Activated CD4-positive, alpha-beta memory T cell treated with anti-CD3 and anti-CD28 coated beads, Interleukin-2, amount 10 ng/mL, durations not matched to agents 7 days and 5 days (primary cell): ENCODE results near the gene IPO13. TPM values are rescaled to one million over a fixed set of nuclear protein-coding genes. Genes with fewer than 3 reads are reported as not detected.

Experiments used
- CTCF ChIA-PET: fragments of 350-600 bp; sonication (Branson Sonifier 250); formaldehyde crosslinking; loops from one replicate; lab custom pipeline; 2021; ENCODE audit warnings: antibody characterized with exemption, inconsistent platforms; lab: Charles Lee
- POLR2A ChIA-PET: fragments of 350-600 bp; sonication (Branson Sonifier 250); formaldehyde crosslinking; loops from one replicate; lab custom pipeline; 2021; ENCODE audit warnings: antibody characterized with exemption; lab: Charles Lee
- DNase-seq: peaks from one replicate; pipeline ENCODE4 v3.0.0-alpha.2; 2020
- H3K27ac Mint-ChIP-seq: one replicate; pipeline ENCODE4 v1.8.0; 2021; ENCODE audit warnings: mild to moderate bottlenecking, mixed read lengths
- H3K27me3 Mint-ChIP-seq: one replicate; pipeline ENCODE4 v1.8.0; 2021; ENCODE audit warnings: mixed read lengths
- H3K36me3 Mint-ChIP-seq: one replicate; pipeline ENCODE4 v1.8.0; 2021; ENCODE audit warnings: low read depth, mixed read lengths
- H3K4me1 Mint-ChIP-seq: one replicate; pipeline ENCODE4 v1.8.0; 2021; ENCODE audit warnings: mixed read lengths
- H3K4me3 Mint-ChIP-seq: one replicate; pipeline ENCODE4 v1.8.0; 2021; ENCODE audit warnings: mild to moderate bottlenecking, mixed read lengths
- H3K9me3 Mint-ChIP-seq: one replicate; pipeline ENCODE4 v1.8.0; 2021; ENCODE audit warnings: mixed read lengths
- total RNA-seq, 2 experiments: library from RNA; stranded (reverse); gene quantifications; one replicate each; pipeline ENCODE4 v1.2.3, GENCODE V29; 2021

Gene IPO13
- total RNA-seq, 2 experiments from 2014 or later: 21.5 to 23.5 TPM

DNA sequence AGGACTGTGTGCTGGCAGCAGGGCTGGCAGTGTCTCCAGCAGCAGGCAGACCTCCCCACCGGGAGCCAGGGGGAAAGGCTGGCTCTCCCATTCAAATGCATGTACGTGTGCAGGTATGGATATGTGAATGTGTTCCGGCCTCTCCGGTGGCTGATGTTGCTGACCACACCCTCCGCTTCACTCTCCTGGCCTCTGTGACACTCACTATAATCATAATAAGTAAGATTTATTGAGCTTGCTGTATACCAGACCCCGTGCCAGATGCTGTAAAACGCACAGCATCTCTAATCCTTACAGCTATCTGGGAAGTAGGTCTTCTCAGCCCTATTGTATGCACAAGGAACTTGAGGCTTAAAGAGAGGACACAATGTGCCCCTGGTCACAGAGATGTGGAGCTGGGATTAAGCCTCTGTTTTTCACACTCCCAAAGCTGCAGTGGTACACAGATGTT is 33.7 kb upstream of the IPO13 start:
- ChIA-PET POLR2A (no interaction called here), CTCF (interaction anchor here (3.6 kb wide), 1 partner anchor 21 kb away, joined by 21 read pairs; the partner anchor contains the start of gene ARTN)
- Mint-ChIP-seq H3K36me3 (no peaks in the 10 kb centered on the region), H3K27ac (no peak overlapping the region), H3K4me3 (no peak overlapping the region), H3K27me3 (no peaks in the 10 kb centered on the region), H3K4me1 (no peaks in the 10 kb centered on the region), H3K9me3 (no peaks in the 10 kb centered on the region)
- no peak for DNase-seq

DNA sequence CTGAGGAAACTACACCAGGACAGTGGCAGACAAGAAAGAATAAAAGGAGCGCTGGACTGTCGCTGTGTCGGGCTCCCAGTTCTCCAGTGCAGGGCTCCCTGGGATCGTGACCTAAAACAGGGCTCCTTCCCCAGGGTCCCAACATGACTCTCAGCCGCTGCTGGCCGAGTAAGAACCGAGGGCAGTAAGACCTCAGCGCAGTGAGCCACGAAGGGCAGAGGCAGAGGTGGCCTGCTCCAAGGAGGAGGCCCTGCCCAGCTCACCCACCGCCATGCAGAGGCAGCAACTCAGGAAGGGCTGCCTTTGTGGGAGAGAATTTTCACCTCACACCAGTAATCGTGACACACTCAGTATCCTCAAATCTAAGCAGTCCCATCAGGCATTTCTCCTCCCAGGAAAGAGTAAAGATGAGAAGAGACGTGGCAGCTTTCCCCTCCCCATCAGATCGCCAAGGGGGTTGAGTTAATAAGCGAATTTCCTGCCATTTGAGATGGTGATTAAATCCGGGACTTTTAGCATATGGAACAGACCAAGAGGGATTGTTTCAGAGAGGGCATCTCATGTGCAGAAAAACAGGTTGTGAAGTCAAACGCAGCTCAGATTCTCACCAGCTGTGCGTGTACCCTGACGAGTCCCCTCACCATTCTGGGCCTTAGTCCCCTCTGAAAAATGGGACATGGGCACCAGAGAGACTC is 32.9 kb upstream of the IPO13 start:
- Mint-ChIP-seq H3K9me3 (no peaks in the 10 kb centered on the region), H3K27me3 (no peaks in the 10 kb centered on the region), H3K4me1 (no peaks in the 10 kb centered on the region), H3K4me3 (no peak overlapping the region), H3K36me3 (no peaks in the 10 kb centered on the region), H3K27ac (no peak overlapping the region)
- ChIA-PET POLR2A (no interaction called here), CTCF (interaction anchor here (3.6 kb wide), 1 partner anchor 20 kb away, joined by 21 read pairs; the partner anchor contains the start of gene ARTN)
- no peak for DNase-seq

DNA sequence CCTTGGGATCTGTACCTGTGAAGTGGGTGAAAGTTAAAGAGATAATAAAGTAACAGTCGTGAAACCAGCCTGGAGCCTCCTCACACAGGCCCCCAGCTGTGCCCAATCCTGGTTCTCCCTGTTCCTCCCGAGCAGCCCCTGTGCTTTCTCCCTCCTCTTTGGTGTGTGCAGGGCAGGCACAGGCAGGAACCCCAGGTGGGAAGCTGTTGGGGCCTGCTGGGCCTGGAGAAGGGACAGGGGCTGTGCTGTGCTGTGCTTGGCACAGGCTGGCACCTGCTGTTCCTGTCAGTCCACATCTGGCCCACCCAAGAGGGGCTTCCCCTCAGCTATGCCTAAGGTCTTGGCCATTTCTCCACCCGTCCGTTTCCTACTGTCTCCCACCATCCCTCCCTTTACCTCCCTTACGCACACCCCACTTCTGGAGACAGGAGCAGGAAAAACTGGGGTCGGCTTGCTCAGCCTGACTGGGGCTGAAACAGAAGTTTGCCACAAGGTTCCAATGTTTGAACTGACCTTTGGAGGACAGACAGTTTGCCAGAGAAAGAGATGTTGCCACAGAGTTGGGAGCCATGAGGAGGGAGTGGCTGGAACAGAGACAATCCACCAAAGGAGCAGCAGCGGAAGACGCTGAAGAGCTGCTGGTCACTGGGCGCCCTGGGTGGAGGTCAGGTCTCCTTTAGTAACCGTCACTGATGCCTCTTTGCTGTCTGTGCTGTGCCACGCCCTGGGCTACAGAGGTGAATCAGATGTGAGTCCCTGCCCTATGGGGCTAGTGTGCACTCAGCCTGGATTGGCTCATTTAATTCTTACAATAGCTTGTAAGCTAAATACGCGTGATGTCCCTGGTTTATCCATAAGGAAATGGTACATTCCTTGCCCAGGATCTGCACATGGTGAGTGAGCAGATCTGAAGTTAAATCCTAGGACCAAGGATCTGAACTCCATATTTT is 31.9 kb upstream of the IPO13 start:
- Mint-ChIP-seq H3K4me1 (peaks cover 2% of the 10 kb centered on the region), H3K9me3 (no peaks in the 10 kb centered on the region), H3K27ac (no peak overlapping the region), H3K36me3 (no peaks in the 10 kb centered on the region), H3K27me3 (no peaks in the 10 kb centered on the region), H3K4me3 (no peak overlapping the region)
- no peak for DNase-seq
- CTCF ChIA-PET: interaction anchor here (1.9 to 3.6 kb wide), 2 partner anchors 19 to 151 kb away, joined by 4 to 21 read pairs; partner anchors contain the start of gene ARTN
- POLR2A ChIA-PET: no interaction called here

DNA sequence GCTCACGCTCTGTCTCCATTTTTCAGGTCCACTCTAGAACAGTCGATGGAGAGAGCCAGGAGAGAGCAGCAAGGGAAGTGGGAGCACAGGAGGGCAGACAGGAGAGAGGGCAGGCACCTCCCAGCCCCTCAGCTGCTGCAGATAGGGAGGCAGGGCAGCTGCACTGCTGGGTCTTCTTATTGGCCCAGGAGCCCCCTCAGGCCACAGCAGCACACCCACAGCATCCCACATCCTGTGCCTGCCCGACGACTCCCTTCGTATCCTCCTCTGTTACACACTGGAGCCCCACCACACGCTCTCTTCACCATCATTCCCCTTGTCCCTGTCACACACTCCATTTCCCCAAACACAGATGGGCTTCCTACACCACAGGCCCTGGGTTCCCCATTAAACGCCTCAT is 26.8 kb upstream of the IPO13 start:
- H3K27ac Mint-ChIP-seq: no peak overlapping the region
- no peaks in the 10 kb centered on the region for H3K27me3 Mint-ChIP-seq
- ChIA-PET POLR2A (no interaction called here), CTCF (interaction anchor here (0.7 kb wide), 1 partner anchor 15 kb away, joined by 8 read pairs; no protein-coding TSS in a partner anchor)
- H3K9me3 Mint-ChIP-seq: no peaks in the 10 kb centered on the region
- H3K4me3 Mint-ChIP-seq: no peak overlapping the region
- H3K36me3 Mint-ChIP-seq: no peaks in the 10 kb centered on the region
- peaks cover 4% of the 10 kb centered on the region for H3K4me1 Mint-ChIP-seq
- no peak for DNase-seq

DNA sequence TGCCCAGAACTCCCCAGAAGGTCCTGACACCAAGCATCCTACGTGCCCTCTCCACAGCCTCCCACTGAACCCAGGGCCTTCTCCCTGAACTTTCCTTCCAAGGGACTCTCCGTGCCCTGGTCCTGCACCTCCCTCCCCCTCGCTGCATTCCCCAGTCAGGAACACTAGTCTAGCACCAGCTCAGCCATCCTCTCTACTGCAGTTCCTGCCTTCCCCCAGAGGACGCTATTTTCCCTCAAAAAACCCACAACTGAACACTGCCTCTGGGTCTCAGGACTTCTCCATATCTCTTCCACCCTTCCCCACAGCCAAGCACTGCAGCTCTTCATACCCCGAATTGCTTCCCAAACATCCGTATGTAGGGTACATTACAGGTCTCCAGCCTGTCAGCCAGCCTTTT is 25.7 kb upstream of the IPO13 start:
- no peak overlapping the region for H3K27ac Mint-ChIP-seq
- ChIA-PET POLR2A (interaction anchor here (1.1 kb wide), 1 partner anchor 10 kb away, joined by 3 read pairs; no protein-coding TSS in a partner anchor), CTCF (no interaction called here)
- H3K36me3 Mint-ChIP-seq: no peaks in the 10 kb centered on the region
- no peak for DNase-seq
- H3K9me3 Mint-ChIP-seq: no peaks in the 10 kb centered on the region
- no peak overlapping the region for H3K4me3 Mint-ChIP-seq
- no peaks in the 10 kb centered on the region for H3K27me3 Mint-ChIP-seq
- peaks cover 4% of the 10 kb centered on the region for H3K4me1 Mint-ChIP-seq

DNA sequence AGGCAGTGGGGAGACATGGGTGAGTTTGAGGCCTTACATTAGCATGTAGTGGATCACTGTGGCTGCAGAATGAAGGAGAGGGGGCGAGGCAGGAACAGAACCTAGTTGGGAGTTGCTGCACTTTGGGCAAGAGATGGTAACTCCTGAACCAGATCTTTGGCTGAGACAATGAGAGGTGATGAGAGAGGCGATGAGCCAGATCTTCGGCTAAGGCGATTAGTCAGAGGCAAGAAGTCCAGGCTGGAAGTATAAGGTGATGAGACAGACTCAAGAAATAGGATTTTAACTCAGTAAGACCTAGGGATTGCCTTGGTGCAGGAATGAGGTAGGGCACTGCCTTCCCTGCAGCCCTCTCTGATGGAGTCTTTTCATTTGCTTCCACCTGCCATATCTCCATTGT is 22.2 kb upstream of the IPO13 start:
- ChIA-PET POLR2A (no interaction called here), CTCF (interaction anchor here (1.3 to 4.1 kb wide), 2 partner anchors 10 to 22 kb away, joined by 3 to 26 read pairs; partner anchors contain the start of gene IPO13)
- Mint-ChIP-seq H3K4me1 (peaks cover 4% of the 10 kb centered on the region), H3K36me3 (no peaks in the 10 kb centered on the region), H3K27ac (no peak overlapping the region), H3K9me3 (no peaks in the 10 kb centered on the region), H3K4me3 (no peak overlapping the region), H3K27me3 (no peaks in the 10 kb centered on the region)
- no peak for DNase-seq

DNA sequence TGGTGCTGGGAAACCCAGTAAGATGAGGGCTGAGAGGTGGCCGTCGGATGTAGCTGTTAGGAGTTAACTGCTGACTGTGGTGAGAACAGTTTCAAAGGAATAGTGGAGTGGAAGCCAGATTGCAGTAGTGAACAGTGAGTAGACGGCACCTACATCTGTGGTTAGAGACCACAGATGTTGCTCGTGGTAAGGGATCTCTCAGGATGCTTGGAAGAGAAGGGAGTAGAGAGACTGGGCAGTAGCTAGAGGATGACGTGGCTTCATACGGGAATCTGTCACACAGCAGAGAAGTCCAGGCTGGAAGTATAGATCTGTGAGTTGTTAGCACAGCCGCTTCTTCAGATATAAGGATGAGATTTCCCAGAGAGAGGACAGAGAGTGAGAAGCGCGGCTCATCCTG is 20.9 kb upstream of the IPO13 start:
- Mint-ChIP-seq H3K4me1 (no peaks in the 10 kb centered on the region), H3K27ac (no peak overlapping the region), H3K4me3 (no peak overlapping the region), H3K36me3 (no peaks in the 10 kb centered on the region), H3K9me3 (no peaks in the 10 kb centered on the region), H3K27me3 (no peaks in the 10 kb centered on the region)
- DNase-seq: no peak
- CTCF ChIA-PET: interaction anchor here (4.1 kb wide), 1 partner anchor 9 kb away, joined by 26 read pairs; no protein-coding TSS in a partner anchor
- POLR2A ChIA-PET: no interaction called here

DNA sequence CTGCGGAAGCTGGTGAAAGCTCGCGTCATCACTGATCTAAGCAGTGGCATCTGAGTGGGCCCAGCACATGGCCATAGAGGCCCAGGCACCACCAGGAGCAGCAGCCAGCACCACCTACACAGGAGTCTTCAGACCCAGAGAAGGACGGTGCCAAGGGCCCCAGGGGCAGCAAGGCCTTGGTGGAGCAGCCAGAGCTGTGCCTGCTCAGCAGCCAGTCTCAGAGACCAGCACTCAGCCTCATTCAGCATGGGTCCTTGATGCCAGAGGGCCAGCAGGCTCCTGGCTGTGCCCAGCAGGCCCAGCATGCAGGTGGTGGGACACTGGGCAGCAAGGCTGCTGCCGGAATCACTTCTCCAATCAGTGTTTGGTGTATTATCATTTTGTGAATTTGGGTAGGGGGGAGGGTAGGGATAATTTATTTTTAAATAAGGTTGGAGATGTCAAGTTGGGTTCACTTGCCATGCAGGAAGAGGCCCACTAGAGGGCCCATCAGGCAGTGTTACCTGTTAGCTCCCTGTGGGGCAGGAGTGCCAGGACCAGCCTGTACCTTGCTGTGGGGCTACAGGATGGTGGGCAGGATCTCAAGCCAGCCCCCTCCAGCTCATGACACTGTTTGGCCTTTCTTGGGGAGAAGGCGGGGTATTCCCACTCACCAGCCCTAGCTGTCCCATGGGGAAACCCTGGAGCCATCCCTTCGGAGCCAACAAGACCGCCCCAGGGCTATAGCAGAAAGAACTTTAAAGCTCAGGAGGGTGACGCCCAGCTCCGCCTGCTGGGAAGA is 16.4 kb upstream of the IPO13 start:
- no peak for DNase-seq
- Mint-ChIP-seq H3K36me3 (no peaks in the 10 kb centered on the region), H3K27me3 (peaks cover 5% of the 10 kb centered on the region), H3K27ac (no peak overlapping the region), H3K4me3 (no peak overlapping the region), H3K9me3 (no peaks in the 10 kb centered on the region), H3K4me1 (peaks cover 8% of the 10 kb centered on the region)
- POLR2A ChIA-PET: interaction anchor here (0.9 to 1.2 kb wide), 3 partner anchors 9 to 167 kb away, joined by 3 read pairs; no protein-coding TSS in a partner anchor
- CTCF ChIA-PET: interaction anchor here (0.9 to 10.9 kb wide), 6 partner anchors 13 to 166 kb away, joined by 3 to 324 read pairs (median 6); partner anchors contain the start of gene IPO13

DNA sequence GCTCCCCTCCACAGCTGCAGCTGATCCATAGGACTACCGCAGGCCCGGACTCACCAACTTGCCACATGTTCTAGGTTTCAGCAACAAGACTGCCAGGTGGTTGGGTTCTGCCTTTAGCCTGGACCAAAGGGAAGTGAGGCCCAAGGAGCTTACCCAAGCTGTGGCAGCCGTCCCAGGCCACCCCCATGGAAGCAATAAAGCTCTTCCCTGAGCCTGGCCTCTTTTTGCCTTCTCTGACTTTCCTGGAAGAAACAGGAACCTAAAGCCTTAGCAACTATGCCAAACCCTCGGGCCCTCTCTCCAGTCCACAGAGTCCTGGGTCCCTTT is 15.8 kb upstream of the IPO13 start:
- Mint-ChIP-seq H3K4me3 (no peak overlapping the region), H3K27ac (no peak overlapping the region), H3K27me3 (peaks cover 9% of the 10 kb centered on the region), H3K4me1 (peaks cover 9% of the 10 kb centered on the region), H3K36me3 (no peaks in the 10 kb centered on the region), H3K9me3 (no peaks in the 10 kb centered on the region)
- ChIA-PET CTCF (interaction anchor here (0.9 to 10.9 kb wide), 6 partner anchors 13 to 167 kb away, joined by 3 to 324 read pairs (median 6); partner anchors contain the start of gene IPO13), POLR2A (interaction anchor here (0.9 to 1.2 kb wide), 3 partner anchors 9 to 167 kb away, joined by 3 read pairs; no protein-coding TSS in a partner anchor)
- no peak for DNase-seq

DNA sequence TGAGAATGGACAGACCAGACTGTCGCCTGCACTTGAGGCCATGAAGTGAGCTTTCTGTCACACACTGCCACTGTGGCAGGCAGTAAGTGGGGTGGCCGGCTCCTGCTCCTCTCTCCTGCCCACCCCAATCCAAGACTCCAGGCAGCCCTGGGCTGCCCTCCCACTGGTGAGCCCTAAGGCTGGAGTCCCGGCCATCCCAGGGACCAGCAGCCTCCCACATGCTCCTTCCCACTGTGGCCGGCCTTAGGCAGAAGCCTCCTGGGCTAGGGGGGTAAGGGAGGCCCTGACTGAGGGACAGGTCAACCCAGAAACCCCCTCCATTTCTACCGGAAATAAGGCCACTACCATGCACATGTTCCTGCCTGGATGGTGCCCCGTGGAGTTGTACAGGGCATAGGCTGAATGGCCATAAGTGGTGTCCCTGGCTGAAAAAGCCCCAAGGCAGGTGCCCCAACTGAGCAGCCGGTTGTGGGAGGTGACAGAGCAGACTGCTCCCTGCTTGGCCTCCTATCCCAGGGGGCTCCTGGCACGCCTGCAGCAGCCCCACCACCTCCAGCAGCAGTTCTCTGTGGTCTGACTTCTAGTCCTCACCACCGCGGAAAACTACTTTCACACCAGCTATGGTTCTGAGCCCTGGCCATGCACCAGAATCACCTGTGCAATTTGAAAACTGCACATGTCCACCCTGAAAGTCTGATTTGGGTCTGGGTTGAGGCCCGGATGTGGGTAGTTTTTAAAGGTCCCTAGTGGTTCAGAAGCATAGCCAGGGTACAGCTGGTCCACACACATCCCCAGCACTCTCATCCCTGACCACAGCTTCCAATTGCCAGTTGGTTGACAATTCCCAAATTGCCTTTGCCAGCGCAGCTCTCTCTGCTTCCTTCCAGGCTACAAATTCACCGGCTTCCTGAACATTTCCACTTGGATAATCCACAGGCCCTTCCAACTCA is 14.8 kb upstream of the IPO13 start:
- peaks cover 11% of the 10 kb centered on the region for H3K27me3 Mint-ChIP-seq
- ChIA-PET POLR2A (interaction anchor here (1.2 kb wide), 1 partner anchor 168 kb away, joined by 3 read pairs; no protein-coding TSS in a partner anchor), CTCF (interaction anchor here (1.2 to 10.9 kb wide), 3 partner anchors 117 to 179 kb away, joined by 3 to 324 read pairs (median 17); no protein-coding TSS in a partner anchor)
- H3K4me1 Mint-ChIP-seq: peaks cover 11% of the 10 kb centered on the region
- H3K27ac Mint-ChIP-seq: no peak overlapping the region
- no peak overlapping the region for H3K4me3 Mint-ChIP-seq
- no peaks in the 10 kb centered on the region for H3K9me3 Mint-ChIP-seq
- no peaks in the 10 kb centered on the region for H3K36me3 Mint-ChIP-seq
- no peak for DNase-seq

DNA sequence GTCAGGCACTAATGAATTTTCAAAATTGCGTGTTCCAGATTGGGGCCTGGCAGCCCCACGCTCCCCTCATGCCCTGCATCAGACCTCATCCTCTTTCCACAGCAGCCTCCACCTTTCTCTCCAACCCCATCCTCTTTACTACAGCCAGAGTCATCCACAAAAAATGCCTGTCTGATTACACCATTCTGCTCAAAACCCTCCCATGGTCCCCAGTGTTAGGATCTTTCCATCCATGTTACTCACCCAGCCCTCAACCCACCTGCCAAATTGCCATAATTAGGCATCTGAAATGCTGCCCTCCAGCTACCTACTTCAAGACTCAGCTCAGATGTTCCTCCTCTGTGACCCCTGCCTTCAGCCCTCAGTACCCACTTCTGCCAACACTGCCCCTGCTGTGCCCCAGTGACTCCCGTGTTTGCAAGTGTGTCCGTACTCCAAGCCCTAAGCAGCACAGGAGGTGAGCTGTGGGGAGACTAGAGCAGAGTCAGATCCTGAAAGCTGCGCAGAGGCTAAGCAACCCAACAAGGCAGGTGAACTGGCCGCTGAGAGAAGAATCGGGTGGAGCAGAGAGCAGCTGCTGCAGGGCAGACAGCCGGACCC is 13.9 kb upstream of the IPO13 start:
- H3K4me3 Mint-ChIP-seq: no peak overlapping the region
- H3K36me3 Mint-ChIP-seq: no peaks in the 10 kb centered on the region
- peaks cover 11% of the 10 kb centered on the region for H3K27me3 Mint-ChIP-seq
- ChIA-PET CTCF (interaction anchor here (0.8 to 10.9 kb wide), 6 partner anchors 12 to 180 kb away, joined by 3 to 324 read pairs (median 19); partner anchors contain the start of gene IPO13), POLR2A (no interaction called here)
- peaks cover 11% of the 10 kb centered on the region for H3K4me1 Mint-ChIP-seq
- no peak for DNase-seq
- H3K27ac Mint-ChIP-seq: no peak overlapping the region
- H3K9me3 Mint-ChIP-seq: no peaks in the 10 kb centered on the region
